ENCODE data around the gene SFRP5. TPM values are rescaled to one million over a fixed set of nuclear protein-coding genes. Genes with fewer than 3 reads are reported as not detected.

Gene SFRP5
- total RNA-seq, 1 experiment from 2014 or later: not detected

- no peak overlapping the region for H2AFZ ChIP-seq (ENCODE audit: low read depth, low read length, poor library complexity, severe bottlenecking)
- H3K4me2 ChIP-seq (ENCODE audit: low read length): no peak overlapping the region
- no peaks in the 10 kb centered on the region for H3K9me2 ChIP-seq (ENCODE audit: insufficient read depth)
- DNase-seq (ENCODE audit: low read depth, low spot score): no peak
- intact Hi-C loops (cut with micrococcal nuclease): no loop called here
- ChIA-PET POLR2A (no interaction called here), CTCF (no interaction called here), RAD21 (ENCODE audit: low non-redundant PET in 1 of 2, low total read pairs in 2 of 2, uncharacterized antibody in 2 of 2, unreplicated experiment in 2 of 2) (no interaction called here)
- H3K4me3 ChIP-seq (replicated peaks in 1 of 2; ENCODE audit: low read depth in 1 of 2, low read length in 2 of 2): no peak overlapping the region
- H3K4me1 ChIP-seq (ENCODE audit: control insufficient read depth in 1 of 2, insufficient read depth in 2 of 2, low read length in 2 of 2): no peaks in the 10 kb centered on the region
- H4K20me1 ChIP-seq (ENCODE audit: insufficient read depth): no peaks in the 10 kb centered on the region
- H3K27ac ChIP-seq (ENCODE audit: low read depth, low read length): no peak overlapping the region
- H3K27me3 ChIP-seq (ENCODE audit: insufficient read depth, low read length): no peaks in the 10 kb centered on the region
- no peaks in the 10 kb centered on the region for H3K36me3 ChIP-seq (ENCODE audit: control insufficient read depth in 1 of 2, insufficient read depth in 2 of 2, low read length in 2 of 2)
- no peak for TF ChIP-seq ZBTB33 (IDR thresholded peaks at IDR 0.05; ENCODE audit: extremely low read depth, insufficient replicate concordance, low read length)
- no peak for TF ChIP-seq EGR1 (IDR thresholded peaks at IDR 0.05; ENCODE audit: low read depth)
- no peak for TF ChIP-seq TCF7L2 (IDR thresholded peaks at IDR 0.05; ENCODE audit: borderline replicate concordance, extremely low read depth, insufficient read depth, insufficient read length)
- no peak for TF ChIP-seq SP1 (IDR thresholded peaks at IDR 0.05; ENCODE audit: low read depth)
- no peak for TF ChIP-seq ELF1 (IDR thresholded peaks at IDR 0.05; ENCODE audit: borderline replicate concordance, low read depth)
- TF ChIP-seq FOSL1 (IDR thresholded peaks at IDR 0.05; ENCODE audit: low read depth): no peak
- TF ChIP-seq, protein P1, sequence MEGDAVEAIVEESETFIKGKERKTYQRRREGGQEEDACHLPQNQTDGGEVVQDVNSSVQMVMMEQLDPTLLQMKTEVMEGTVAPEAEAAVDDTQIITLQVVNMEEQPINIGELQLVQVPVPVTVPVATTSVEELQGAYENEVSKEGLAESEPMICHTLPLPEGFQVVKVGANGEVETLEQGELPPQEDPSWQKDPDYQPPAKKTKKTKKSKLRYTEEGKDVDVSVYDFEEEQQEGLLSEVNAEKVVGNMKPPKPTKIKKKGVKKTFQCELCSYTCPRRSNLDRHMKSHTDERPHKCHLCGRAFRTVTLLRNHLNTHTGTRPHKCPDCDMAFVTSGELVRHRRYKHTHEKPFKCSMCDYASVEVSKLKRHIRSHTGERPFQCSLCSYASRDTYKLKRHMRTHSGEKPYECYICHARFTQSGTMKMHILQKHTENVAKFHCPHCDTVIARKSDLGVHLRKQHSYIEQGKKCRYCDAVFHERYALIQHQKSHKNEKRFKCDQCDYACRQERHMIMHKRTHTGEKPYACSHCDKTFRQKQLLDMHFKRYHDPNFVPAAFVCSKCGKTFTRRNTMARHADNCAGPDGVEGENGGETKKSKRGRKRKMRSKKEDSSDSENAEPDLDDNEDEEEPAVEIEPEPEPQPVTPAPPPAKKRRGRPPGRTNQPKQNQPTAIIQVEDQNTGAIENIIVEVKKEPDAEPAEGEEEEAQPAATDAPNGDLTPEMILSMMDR (IDR thresholded peaks at IDR 0.05 in 2 of 3, conservative IDR thresholded peaks at IDR 0.05 in 1 of 3; ENCODE audit: borderline replicate concordance in 1 of 3, insufficient read depth in 1 of 3, low read depth in 2 of 3, low read length in 2 of 3): no peak
- TF ChIP-seq SIN3A (IDR thresholded peaks at IDR 0.05; ENCODE audit: low read depth): no peak
- TF ChIP-seq ZFX (IDR thresholded peaks at IDR 0.05): no peak
- H3K79me2 ChIP-seq (ENCODE audit: insufficient read depth, low read length): no peaks in the 10 kb centered on the region
- no peaks in the 10 kb centered on the region for H3K9me3 ChIP-seq (ENCODE audit: control insufficient read depth in 1 of 2, insufficient read depth in 1 of 2, low read depth in 1 of 2, low read length in 2 of 2)
- BruUV-seq (replicated peaks): no TSS peak
- ATAC-seq: peak; percentile 17; the same call in 1 of the 2 replicates
- no peak overlapping the region for H3K9ac ChIP-seq (ENCODE audit: low read length)
These were observed 9.2 kb upstream of the SFRP5 start for GRCh38 chr10:97780841-97781617.

Data from HCT116 (cell line).